ENCODE measurements around the gene SLC47A2. TPM values are rescaled to one million over a fixed set of nuclear protein-coding genes. Genes with fewer than 3 reads are reported as not detected.

The SLC47A2 gene
- total and polyA plus RNA-seq, 2 experiments from 2014 or later = not detected

DNA sequence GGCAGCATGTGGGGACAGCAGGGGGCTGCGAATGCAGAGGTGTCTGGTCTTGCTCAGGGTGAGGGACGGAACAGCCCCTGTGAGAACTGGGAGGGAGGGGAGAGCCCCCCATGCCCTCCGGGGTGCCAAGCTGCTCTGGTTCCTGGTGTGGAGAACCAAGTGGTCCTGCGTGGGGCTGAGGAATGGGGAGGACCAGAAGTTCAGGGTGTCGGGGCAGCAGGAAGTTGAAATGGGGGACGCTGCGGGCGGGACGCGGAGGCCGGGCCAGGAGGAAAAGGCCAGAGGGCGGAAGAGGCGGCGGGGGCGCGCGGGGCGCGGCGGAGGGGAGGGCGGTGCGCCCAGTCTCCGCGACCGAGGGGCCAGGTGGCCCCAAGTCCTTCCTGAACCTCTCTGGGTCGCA lies 28.1 kb upstream of the SLC47A2 start (continued):
- TF ChIP-seq, protein P1, sequence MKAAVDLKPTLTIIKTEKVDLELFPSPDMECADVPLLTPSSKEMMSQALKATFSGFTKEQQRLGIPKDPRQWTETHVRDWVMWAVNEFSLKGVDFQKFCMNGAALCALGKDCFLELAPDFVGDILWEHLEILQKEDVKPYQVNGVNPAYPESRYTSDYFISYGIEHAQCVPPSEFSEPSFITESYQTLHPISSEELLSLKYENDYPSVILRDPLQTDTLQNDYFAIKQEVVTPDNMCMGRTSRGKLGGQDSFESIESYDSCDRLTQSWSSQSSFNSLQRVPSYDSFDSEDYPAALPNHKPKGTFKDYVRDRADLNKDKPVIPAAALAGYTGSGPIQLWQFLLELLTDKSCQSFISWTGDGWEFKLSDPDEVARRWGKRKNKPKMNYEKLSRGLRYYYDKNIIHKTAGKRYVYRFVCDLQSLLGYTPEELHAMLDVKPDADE (IDR thresholded peaks at IDR 0.05) = no peak
- no peak for TF ChIP-seq POLR2AphosphoS5 (IDR thresholded peaks at IDR 0.05; ENCODE audit: low read depth)
- TF ChIP-seq, protein P2, sequence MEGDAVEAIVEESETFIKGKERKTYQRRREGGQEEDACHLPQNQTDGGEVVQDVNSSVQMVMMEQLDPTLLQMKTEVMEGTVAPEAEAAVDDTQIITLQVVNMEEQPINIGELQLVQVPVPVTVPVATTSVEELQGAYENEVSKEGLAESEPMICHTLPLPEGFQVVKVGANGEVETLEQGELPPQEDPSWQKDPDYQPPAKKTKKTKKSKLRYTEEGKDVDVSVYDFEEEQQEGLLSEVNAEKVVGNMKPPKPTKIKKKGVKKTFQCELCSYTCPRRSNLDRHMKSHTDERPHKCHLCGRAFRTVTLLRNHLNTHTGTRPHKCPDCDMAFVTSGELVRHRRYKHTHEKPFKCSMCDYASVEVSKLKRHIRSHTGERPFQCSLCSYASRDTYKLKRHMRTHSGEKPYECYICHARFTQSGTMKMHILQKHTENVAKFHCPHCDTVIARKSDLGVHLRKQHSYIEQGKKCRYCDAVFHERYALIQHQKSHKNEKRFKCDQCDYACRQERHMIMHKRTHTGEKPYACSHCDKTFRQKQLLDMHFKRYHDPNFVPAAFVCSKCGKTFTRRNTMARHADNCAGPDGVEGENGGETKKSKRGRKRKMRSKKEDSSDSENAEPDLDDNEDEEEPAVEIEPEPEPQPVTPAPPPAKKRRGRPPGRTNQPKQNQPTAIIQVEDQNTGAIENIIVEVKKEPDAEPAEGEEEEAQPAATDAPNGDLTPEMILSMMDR (conservative IDR thresholded peaks at IDR 0.05; ENCODE audit: low read depth in 2 of 2) = no peak
- no peak for TF ChIP-seq STAT1 (IDR thresholded peaks at IDR 0.05; ENCODE audit: unreplicated experiment)
- TF ChIP-seq JUNB (IDR thresholded peaks at IDR 0.05; ENCODE audit: unreplicated experiment) = no peak

DNA sequence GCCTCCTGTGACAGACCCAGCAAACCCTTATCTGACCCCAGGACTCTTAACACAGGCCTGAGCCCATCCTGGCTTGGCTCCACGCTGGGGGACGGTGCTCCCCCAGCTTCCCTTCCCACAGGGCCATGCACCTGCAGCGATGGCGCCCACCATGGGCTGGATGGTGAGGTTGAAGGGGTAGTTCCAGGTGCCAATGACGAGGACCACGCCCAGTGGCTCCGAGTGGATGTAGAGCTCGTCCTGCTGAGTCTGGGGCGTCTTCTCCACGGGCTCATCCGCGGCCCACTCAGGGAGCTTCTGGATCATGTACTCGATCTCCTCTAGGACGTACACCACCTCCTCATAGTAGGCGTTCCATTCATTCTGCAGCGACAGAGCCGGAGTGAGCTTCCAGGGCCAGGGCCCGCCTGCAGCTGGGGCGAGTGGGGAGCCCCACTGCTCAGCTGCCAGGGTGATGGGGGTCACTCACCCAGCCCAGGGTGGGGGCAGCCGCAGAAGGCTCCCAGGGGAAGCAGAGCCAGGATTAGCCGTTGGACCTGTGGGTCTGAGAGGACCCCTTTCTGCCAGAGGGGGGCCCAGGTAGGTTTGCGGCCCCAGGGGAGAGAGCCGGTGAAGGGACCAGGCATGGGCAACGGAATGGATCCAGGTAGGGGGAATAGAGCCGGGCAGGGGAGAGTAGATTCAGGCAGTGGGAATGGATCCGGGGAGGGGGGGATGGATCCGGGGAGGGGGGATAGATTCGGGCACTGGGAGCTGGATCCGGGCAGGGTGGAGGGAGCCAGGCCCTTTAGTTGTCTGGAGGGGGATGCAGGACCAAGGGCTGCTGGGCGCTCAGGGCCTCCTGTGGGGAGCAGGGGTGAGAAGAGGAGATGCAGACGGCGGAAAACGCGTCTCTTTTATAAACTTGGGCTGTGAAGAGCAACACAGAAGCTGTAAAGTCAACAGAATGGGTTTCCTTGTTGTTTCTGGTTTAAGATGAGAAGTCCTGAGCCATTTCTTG lies 27.0 kb upstream of the SLC47A2 start:
- no peak for DNase-seq (ENCODE audit: low spot score)
- H3K27me3 ChIP-seq (ENCODE audit: insufficient read depth) = peaks cover 5% of the 10 kb centered on the region; the same call in 1 of the 2 replicates
- 0 out of 2 replicates have a peak, but pooled peaks cover 3% of the 10 kb centered on the region for H3F3A ChIP-seq (replicated peaks; ENCODE audit: low read depth)
- peaks cover 6% of the 10 kb centered on the region; the same call in 1 of the 2 replicates for H3K4me1 ChIP-seq (ENCODE audit: insufficient read depth)
- H3K9me2 ChIP-seq (ENCODE audit: insufficient read depth) = no peaks in the 10 kb centered on the region
- Mint-ChIP-seq H3K27ac (no peak overlapping the region), H3K4me3 (peak overlapping the region; percentile 36; the same call in 2 of the 3 replicates), H3K36me3 (ENCODE audit: low read depth) (no peaks in the 10 kb centered on the region), H3K27me3 (ENCODE audit: insufficient read depth, low read depth, poor library complexity) (peaks cover 15% of the 10 kb centered on the region), H3K9me3 (no peaks in the 10 kb centered on the region), H3K4me1 (peaks cover 12% of the 10 kb centered on the region)
- no peak overlapping the region for H3K4me2 ChIP-seq
- no peak for ATAC-seq
- H4K20me1 ChIP-seq (replicated peaks; ENCODE audit: insufficient read depth) = no peaks in the 10 kb centered on the region
- no peak overlapping the region for H3K27ac ChIP-seq (ENCODE audit: low read depth)
- H3K79me2 ChIP-seq (replicated peaks; ENCODE audit: insufficient read depth) = no peaks in the 10 kb centered on the region
- no peaks in the 10 kb centered on the region for H3K36me3 ChIP-seq (ENCODE audit: insufficient read depth)
- H3K4me3 ChIP-seq = no peak overlapping the region
- H2AFZ ChIP-seq = no peak overlapping the region
- TF ChIP-seq CREB1 (CRISPR knock-in tag; IDR thresholded peaks at IDR 0.05; ENCODE audit: low read depth) = no peak
- TF ChIP-seq STAT1 (IDR thresholded peaks at IDR 0.05; ENCODE audit: unreplicated experiment) = no peak
- TF ChIP-seq, protein P2 (conservative IDR thresholded peaks at IDR 0.05; ENCODE audit: low read depth in 2 of 2) = no peak
- no peak for TF ChIP-seq NANOG (IDR thresholded peaks at IDR 0.05; ENCODE audit: borderline replicate concordance)
- TF ChIP-seq ZNF114 (CRISPR knock-in tag; IDR thresholded peaks at IDR 0.05) = no peak
- TF ChIP-seq EZH2 (IDR thresholded peaks at IDR 0.05; ENCODE audit: low read depth, unreplicated experiment) = no peak
- TF ChIP-seq, protein P3, sequence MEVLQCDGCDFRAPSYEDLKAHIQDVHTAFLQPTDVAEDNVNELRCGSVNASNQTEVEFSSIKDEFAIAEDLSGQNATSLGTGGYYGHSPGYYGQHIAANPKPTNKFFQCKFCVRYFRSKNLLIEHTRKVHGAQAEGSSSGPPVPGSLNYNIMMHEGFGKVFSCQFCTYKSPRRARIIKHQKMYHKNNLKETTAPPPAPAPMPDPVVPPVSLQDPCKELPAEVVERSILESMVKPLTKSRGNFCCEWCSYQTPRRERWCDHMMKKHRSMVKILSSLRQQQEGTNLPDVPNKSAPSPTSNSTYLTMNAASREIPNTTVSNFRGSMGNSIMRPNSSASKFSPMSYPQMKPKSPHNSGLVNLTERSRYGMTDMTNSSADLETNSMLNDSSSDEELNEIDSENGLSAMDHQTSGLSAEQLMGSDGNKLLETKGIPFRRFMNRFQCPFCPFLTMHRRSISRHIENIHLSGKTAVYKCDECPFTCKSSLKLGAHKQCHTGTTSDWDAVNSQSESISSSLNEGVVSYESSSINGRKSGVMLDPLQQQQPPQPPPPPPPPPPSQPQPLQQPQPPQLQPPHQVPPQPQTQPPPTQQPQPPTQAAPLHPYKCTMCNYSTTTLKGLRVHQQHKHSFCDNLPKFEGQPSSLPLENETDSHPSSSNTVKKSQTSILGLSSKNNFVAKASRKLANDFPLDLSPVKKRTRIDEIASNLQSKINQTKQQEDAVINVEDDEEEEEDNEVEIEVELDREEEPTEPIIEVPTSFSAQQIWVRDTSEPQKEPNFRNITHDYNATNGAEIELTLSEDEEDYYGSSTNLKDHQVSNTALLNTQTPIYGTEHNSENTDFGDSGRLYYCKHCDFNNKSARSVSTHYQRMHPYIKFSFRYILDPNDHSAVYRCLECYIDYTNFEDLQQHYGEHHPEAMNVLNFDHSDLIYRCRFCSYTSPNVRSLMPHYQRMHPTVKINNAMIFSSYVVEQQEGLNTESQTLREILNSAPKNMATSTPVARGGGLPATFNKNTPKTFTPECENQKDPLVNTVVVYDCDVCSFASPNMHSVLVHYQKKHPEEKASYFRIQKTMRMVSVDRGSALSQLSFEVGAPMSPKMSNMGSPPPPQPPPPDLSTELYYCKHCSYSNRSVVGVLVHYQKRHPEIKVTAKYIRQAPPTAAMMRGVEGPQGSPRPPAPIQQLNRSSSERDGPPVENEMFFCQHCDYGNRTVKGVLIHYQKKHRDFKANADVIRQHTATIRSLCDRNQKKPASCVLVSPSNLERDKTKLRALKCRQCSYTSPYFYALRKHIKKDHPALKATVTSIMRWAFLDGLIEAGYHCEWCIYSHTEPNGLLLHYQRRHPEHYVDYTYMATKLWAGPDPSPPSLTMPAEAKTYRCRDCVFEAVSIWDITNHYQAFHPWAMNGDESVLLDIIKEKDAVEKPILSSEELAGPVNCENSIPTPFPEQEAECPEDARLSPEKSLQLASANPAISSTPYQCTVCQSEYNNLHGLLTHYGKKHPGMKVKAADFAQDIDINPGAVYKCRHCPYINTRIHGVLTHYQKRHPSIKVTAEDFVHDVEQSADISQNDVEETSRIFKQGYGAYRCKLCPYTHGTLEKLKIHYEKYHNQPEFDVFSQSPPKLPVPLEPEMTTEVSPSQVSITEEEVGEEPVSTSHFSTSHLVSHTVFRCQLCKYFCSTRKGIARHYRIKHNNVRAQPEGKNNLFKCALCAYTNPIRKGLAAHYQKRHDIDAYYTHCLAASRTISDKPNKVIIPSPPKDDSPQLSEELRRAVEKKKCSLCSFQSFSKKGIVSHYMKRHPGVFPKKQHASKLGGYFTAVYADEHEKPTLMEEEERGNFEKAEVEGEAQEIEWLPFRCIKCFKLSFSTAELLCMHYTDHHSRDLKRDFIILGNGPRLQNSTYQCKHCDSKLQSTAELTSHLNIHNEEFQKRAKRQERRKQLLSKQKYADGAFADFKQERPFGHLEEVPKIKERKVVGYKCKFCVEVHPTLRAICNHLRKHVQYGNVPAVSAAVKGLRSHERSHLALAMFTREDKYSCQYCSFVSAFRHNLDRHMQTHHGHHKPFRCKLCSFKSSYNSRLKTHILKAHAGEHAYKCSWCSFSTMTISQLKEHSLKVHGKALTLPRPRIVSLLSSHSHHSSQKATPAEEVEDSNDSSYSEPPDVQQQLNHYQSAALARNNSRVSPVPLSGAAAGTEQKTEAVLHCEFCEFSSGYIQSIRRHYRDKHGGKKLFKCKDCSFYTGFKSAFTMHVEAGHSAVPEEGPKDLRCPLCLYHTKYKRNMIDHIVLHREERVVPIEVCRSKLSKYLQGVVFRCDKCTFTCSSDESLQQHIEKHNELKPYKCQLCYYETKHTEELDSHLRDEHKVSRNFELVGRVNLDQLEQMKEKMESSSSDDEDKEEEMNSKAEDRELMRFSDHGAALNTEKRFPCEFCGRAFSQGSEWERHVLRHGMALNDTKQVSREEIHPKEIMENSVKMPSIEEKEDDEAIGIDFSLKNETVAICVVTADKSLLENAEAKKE (CRISPR knock-in tag; IDR thresholded peaks at IDR 0.05) = no peak
